Measurements from ENCODE around the gene DMD.

GRCh38 chrX:32933548-32933947 lies 277.8 kb downstream of the DMD start:
- TF ChIP-seq, protein P1, sequence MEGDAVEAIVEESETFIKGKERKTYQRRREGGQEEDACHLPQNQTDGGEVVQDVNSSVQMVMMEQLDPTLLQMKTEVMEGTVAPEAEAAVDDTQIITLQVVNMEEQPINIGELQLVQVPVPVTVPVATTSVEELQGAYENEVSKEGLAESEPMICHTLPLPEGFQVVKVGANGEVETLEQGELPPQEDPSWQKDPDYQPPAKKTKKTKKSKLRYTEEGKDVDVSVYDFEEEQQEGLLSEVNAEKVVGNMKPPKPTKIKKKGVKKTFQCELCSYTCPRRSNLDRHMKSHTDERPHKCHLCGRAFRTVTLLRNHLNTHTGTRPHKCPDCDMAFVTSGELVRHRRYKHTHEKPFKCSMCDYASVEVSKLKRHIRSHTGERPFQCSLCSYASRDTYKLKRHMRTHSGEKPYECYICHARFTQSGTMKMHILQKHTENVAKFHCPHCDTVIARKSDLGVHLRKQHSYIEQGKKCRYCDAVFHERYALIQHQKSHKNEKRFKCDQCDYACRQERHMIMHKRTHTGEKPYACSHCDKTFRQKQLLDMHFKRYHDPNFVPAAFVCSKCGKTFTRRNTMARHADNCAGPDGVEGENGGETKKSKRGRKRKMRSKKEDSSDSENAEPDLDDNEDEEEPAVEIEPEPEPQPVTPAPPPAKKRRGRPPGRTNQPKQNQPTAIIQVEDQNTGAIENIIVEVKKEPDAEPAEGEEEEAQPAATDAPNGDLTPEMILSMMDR (conservative IDR thresholded peaks at IDR 0.05) = no peak
- TF ChIP-seq EZH2 (IDR thresholded peaks at IDR 0.05; ENCODE audit: low read depth) = no peak
